HG03045 (cell line): ENCODE data around the gene MYO5B.

Experiments
- ATAC-seq: cut with Tn5 transposase; IDR thresholded peaks from one replicate; pipeline ENCODE4 v1.9.1; 2021; ENCODE audit warnings: mild to moderate bottlenecking, moderate library complexity; ENCODE audit not compliant: unreplicated experiment

Gene MYO5B

GRCh38 chr18:50030146-50030545, 164.8 kb downstream of the MYO5B start:
- no peak for ATAC-seq

- no peak for ATAC-seq
These were observed 167.0 kb downstream of the MYO5B start for GRCh38 chr18:50027996-50028395.

GRCh38 chr18:50024466-50024865, 170.5 kb downstream of the MYO5B start:
- ATAC-seq: no peak

GRCh38 chr18:50022985-50023384, 172.0 kb downstream of the MYO5B start:
- no peak for ATAC-seq

- no peak for ATAC-seq
These were observed 180.3 kb downstream of the MYO5B start for GRCh38 chr18:50014606-50015005.

GRCh38 chr18:50013363-50014138, 181.4 kb downstream of the MYO5B start:
- ATAC-seq: no peak

- ATAC-seq: no peak
These were observed 183.0 kb downstream of the MYO5B start for GRCh38 chr18:50011813-50012435.

- peak; percentile 87 for ATAC-seq
These were observed 185.1 kb downstream of the MYO5B start for GRCh38 chr18:50009773-50010335.

GRCh38 chr18:50008306-50008705, 186.6 kb downstream of the MYO5B start:
- ATAC-seq: no peak

GRCh38 chr18:50006470-50007046, 188.4 kb downstream of the MYO5B start:
- ATAC-seq: no peak

GRCh38 chr18:50004013-50004412, 190.9 kb downstream of the MYO5B start:
- ATAC-seq: no peak

- ATAC-seq: no peak
These were observed 192.2 kb downstream of the MYO5B start for GRCh38 chr18:50002781-50003180.

- ATAC-seq: no peak
These were observed 194.7 kb downstream of the MYO5B start for GRCh38 chr18:50000227-50000626.

GRCh38 chr18:49999128-49999527, 195.8 kb downstream of the MYO5B start:
- ATAC-seq: no peak

GRCh38 chr18:49997558-49997957, 197.4 kb downstream of the MYO5B start:
- no peak for ATAC-seq

- no peak for ATAC-seq
These were observed 200.5 kb downstream of the MYO5B start for GRCh38 chr18:49994410-49994809.

GRCh38 chr18:49993299-49993698, 201.6 kb downstream of the MYO5B start:
- ATAC-seq: no peak

GRCh38 chr18:49988733-49989132, 206.2 kb downstream of the MYO5B start:
- no peak for ATAC-seq

- no peak for ATAC-seq
These were observed 206.8 kb downstream of the MYO5B start for GRCh38 chr18:49988101-49988500.

GRCh38 chr18:49985236-49985635, 209.7 kb downstream of the MYO5B start:
- no peak for ATAC-seq

GRCh38 chr18:49980896-49981295, 214.1 kb downstream of the MYO5B start:
- no peak for ATAC-seq
